Spleen (tissue), 11 donors: ENCODE measurements around the gene TMCO4. TPM values are rescaled to one million over a fixed set of nuclear protein-coding genes. Genes with fewer than 3 reads are reported as not detected.

Experiments
- DNase-seq: peaks from one replicate; pipeline ENCODE4 v3.0.0-alpha.2; 2020
- H3K27ac ChIP-seq, 8 donors: fragments of 200-600 bp; sonication (generic) in 7 of 8; 1 replicate in 4 of 8; 2 replicates in 4 of 8; pipeline versions ENCODE4 v1.5.0 to v1.8.0; 2016 to 2021; ENCODE audit warnings: inconsistent platforms in 4 of 8, mild to moderate bottlenecking in 4 of 8, moderate library complexity in 1 of 8
- H3K27me3 ChIP-seq, 7 donors: fragments of 200-600 bp; sonication (generic) in 6 of 7; replicated peaks in 1 of 7; 1 replicate in 4 of 7; 2 replicates in 3 of 7; pipeline versions ENCODE4 v1.5.0 to v1.8.0; 2016 to 2021; ENCODE audit warnings: inconsistent platforms in 3 of 7, mild to moderate bottlenecking in 1 of 7
- H3K36me3 ChIP-seq, 6 donors: fragments of 200-600 bp; sonication (generic) in 5 of 6; 1 replicate in 4 of 6; 2 replicates in 2 of 6; pipeline versions ENCODE4 v1.5.0 to v1.8.0; 2016 to 2021; ENCODE audit warnings: inconsistent platforms in 2 of 6
- H3K4me1 ChIP-seq, 6 donors: fragments of 200-600 bp; sonication (generic) in 5 of 6; 1 replicate in 3 of 6; 2 replicates in 3 of 6; pipeline versions ENCODE4 v1.5.0 to v1.8.0; 2016 to 2021; ENCODE audit warnings: inconsistent platforms in 3 of 6
- H3K4me3 ChIP-seq, 8 donors: fragments of 200-600 bp; sonication (generic) in 7 of 8; 1 replicate in 4 of 8; 2 replicates in 4 of 8; pipeline versions ENCODE4 v1.5.0 to v1.8.0; 2016 to 2021; ENCODE audit warnings: inconsistent platforms in 4 of 8, mild to moderate bottlenecking in 4 of 8, moderate library complexity in 2 of 8
- H3K9me3 ChIP-seq, 8 donors: fragments of 200-600 bp; sonication (generic) in 7 of 8; 1 replicate in 4 of 8; 2 replicates in 4 of 8; pipeline versions ENCODE4 v1.5.0 to v1.8.0; 2016 to 2021; ENCODE audit warnings: inconsistent platforms in 4 of 8
- POLR2A ChIP-seq, 3 donors: fragments of 450-650 bp; IDR thresholded peaks; one replicate each; pipeline ENCODE4 v1.5.1; 2017; ENCODE audit warnings: antibody characterized with exemption in 3 of 3, mild to moderate bottlenecking in 1 of 3
- POLR2AphosphoS5 ChIP-seq, 3 donors: sonication (generic); formaldehyde crosslinking; IDR thresholded peaks; one replicate each; pipeline ENCODE4 v1.5.1; 2017; ENCODE audit warnings: antibody characterized with exemption in 3 of 3
- WGBS, 5 donors: extraction: QIAGEN DNeasy Blood & Tissue Kit in 3 of 5; methylation state at CpG; one replicate each; pipeline versions ENCODE4 v1.1.5 to v1.1.7; 2013 to 2018; 5-methylcytosine and 5-hydroxymethylcytosine counted together
- intact Hi-C: fragments of 100-400 bp; cut with DNase I; formaldehyde crosslinking; loops from one replicate; pipeline ENCODE4 v1.15.0; 2023; ENCODE audit warnings: low total_unique reads
- polyA plus RNA-seq, 3 donors: library from polyadenylated mRNA; stranded (reverse); fragments of 200-250 nt; gene quantifications; one replicate each; pipeline ENCODE4 v1.2.1, GENCODE V29; 2013
- total RNA-seq, 7 donors: library from RNA; depleted of rRNA in 3 of 7; stranded (reverse); fragments of >200 nt in 3 of 7; fragmentation: NEBNext Ultra II Directional in 4 of 7; extraction: Animal tissue kit (Norgen Biotek cat#: 25700) in 4 of 7; gene quantifications; one replicate each; pipeline versions ENCODE4 v1.1.0 to v1.2.1, GENCODE V29; 2016 to 2021
- TF ChIP-seq, protein P1 (sequence below), 11 experiments: fragments of 200-600 bp in 7 of 11; fragments of 450-650 bp in 4 of 11; sonication (generic) in 4 of 11; IDR thresholded peaks in 8 of 11; conservative IDR thresholded peaks in 3 of 11; 1 replicate in 7 of 11; 2 replicates in 4 of 11; pipeline versions ENCODE4 v1.4.0 to v1.8.0; 2016 to 2021; ENCODE audit warnings: antibody characterized with exemption in 11 of 11, inconsistent platforms in 4 of 11, mild to moderate bottlenecking in 1 of 11
- donor health status: healthy with polysubstance abuse.
- donor health status: DM: no; HTN: no; CAD: no; lungs with moderate emphysema.
- donor health status: DM: no; HTN: no; CAD: no.
- donor health status: Bipolar disorder and iron deficiency.
- donor health status: healthy.
- donor health status: DM: no; HTN: no; CAD: no.
- donor health status: DM: yes; HTN: yes; CAD: no.

TMCO4 gene
- total and polyA plus RNA-seq, 10 donors = 15.4 to 40.8 (median 27.2) TPM

DNA sequence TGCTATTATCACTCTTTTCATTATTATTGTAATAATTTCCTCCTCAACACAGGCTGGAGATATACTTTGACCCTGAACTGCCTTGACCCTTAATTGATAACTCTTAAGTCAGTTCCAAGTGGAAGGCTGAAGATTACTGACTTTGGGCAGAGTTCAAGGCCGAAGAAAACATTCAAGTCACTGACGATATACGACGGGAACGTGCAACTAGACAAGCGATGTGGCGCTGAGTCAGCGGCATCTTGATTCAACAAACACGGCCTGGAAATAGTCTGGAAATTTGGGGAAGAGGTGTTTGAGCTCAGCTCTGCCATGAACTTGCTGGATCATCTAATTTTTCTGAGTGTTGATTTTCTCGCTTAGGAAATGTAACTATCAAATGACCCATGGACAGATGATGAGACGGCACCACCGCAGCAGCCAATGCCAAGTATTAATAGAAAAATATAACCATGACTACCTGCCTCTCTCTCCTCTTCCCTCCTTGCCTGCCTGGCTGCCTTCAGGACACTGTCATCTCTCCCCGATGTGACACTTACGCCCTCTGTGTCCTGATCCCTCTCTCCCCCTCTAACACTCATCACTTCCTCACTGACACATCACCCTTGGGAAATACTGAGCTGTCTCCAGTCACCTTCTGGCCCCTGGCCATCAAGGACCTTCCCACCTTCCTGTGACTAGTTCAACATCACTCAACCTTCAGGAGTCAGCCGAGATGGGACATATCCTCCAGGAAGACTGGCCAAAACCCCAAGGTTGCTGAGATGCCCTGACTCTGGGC, 49.4 kb downstream of the TMCO4 start:
- no peak overlapping the region for H3K27ac ChIP-seq
- no peaks in the 10 kb centered on the region for H3K4me1 ChIP-seq
- H3K4me3 ChIP-seq = no peak overlapping the region
- no peak for DNase-seq
- 89 to 91% (median 89%) methylated on average over 15 of the region's 15 CpGs for WGBS, 5 donors
- intact Hi-C loops = no loop called here
- no peaks in the 10 kb centered on the region for H3K27me3 ChIP-seq
- TF ChIP-seq, protein P1, sequence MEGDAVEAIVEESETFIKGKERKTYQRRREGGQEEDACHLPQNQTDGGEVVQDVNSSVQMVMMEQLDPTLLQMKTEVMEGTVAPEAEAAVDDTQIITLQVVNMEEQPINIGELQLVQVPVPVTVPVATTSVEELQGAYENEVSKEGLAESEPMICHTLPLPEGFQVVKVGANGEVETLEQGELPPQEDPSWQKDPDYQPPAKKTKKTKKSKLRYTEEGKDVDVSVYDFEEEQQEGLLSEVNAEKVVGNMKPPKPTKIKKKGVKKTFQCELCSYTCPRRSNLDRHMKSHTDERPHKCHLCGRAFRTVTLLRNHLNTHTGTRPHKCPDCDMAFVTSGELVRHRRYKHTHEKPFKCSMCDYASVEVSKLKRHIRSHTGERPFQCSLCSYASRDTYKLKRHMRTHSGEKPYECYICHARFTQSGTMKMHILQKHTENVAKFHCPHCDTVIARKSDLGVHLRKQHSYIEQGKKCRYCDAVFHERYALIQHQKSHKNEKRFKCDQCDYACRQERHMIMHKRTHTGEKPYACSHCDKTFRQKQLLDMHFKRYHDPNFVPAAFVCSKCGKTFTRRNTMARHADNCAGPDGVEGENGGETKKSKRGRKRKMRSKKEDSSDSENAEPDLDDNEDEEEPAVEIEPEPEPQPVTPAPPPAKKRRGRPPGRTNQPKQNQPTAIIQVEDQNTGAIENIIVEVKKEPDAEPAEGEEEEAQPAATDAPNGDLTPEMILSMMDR (IDR thresholded peaks at IDR 0.05 in 8 of 11, conservative IDR thresholded peaks at IDR 0.05 in 3 of 11) = no peak
- peaks cover 4 to 100% (median 67%) of the 10 kb centered on the region in 6 donors for H3K36me3 ChIP-seq
- no peaks in the 10 kb centered on the region for H3K9me3 ChIP-seq

DNA sequence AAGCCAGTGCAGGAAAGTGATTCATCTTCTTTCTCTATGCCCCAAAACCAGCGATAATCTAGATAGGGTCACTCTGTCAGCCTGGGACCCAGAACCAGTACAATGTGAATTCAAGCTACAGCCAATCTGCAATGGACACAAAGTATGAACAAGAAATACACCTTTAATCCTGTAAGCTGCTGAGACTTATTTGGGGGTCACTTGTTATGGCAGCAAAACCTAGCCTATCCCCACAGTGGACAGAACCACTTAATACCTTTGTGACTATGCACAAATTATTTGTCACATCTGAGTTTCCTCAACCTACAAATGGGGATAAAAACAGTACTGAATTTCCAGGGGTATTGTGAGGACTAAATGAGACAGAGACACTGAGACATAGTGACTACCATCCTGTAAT, 50.0 kb downstream of the TMCO4 start:
- Histone ChIP-seq H3K4me1 (no peaks in the 10 kb centered on the region), H3K9me3 (no peaks in the 10 kb centered on the region), H3K27me3 (no peaks in the 10 kb centered on the region), H3K4me3 (no peak overlapping the region), H3K27ac (no peak overlapping the region), H3K36me3 (peaks cover 4 to 100% (median 68%) of the 10 kb centered on the region in 6 donors)
- no peak for TF ChIP-seq POLR2A (IDR thresholded peaks at IDR 0.05)
- TF ChIP-seq, protein P1 (IDR thresholded peaks at IDR 0.05 in 8 of 11, conservative IDR thresholded peaks at IDR 0.05 in 3 of 11) = no peak
- intact Hi-C loops = no loop called here
- 88 to 100% (median 97%) methylated on average over 1 of the region's 1 CpG for WGBS, 5 donors
- no peak for DNase-seq

DNA sequence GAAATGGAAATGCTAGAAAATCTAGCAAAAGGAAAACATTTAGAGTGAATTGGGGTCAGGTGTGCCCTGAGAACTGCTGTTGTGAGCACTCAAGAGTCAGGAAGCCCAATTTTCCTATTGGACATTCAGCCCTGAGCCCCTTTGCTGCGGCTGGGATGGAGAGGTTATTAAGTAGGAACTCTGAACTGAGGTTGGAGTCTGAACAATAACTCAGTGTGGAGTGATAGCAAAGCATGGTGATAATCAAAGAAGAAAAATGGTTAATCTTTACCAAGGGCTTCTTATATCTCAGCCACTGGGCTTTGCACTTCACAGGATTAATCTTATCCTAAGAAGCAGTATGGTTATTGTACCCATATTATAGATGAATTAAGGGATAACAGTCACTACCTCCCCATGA, 52.0 kb downstream of the TMCO4 start:
- 83 to 100% (median 91%) methylated on average over 1 of the region's 1 CpG for WGBS, 5 donors
- H3K27me3 ChIP-seq = no peaks in the 10 kb centered on the region
- peaks cover 0 to 100% (median 62%) of the 10 kb centered on the region in 6 donors for H3K36me3 ChIP-seq
- DNase-seq = no peak
- no peak overlapping the region for H3K4me3 ChIP-seq
- no peaks in the 10 kb centered on the region for H3K9me3 ChIP-seq
- TF ChIP-seq, protein P1 (IDR thresholded peaks at IDR 0.05 in 8 of 11, conservative IDR thresholded peaks at IDR 0.05 in 3 of 11) = no peak
- TF ChIP-seq POLR2A (IDR thresholded peaks at IDR 0.05) (no peak), POLR2AphosphoS5 (IDR thresholded peaks at IDR 0.05) (no peak)
- no peak overlapping the region for H3K27ac ChIP-seq
- no peaks in the 10 kb centered on the region for H3K4me1 ChIP-seq
- intact Hi-C loops = no loop called here

DNA sequence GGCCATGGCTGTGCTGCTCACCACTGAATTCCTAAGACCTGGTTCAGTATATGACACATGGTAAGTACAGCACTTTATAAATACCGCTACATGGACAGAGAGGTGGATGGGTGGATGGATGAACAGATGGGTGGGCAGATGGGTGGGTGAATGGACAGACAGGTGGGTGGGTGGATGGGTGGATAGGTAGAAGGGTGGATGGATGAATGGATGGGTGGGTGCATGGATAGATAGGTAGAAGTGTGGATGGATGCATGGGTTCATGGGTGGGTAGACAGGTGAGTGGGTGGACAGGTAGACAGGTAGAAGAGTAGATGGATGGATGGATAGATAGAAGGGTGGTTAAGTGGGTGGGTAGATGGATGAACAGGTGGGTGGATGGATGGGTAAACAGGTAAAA, 54.8 kb downstream of the TMCO4 start:
- Histone ChIP-seq H3K9me3 (no peaks in the 10 kb centered on the region), H3K4me3 (no peak overlapping the region), H3K27ac (no peak overlapping the region), H3K27me3 (no peaks in the 10 kb centered on the region), H3K4me1 (no peaks in the 10 kb centered on the region), H3K36me3 (peaks cover 0 to 100% (median 64%) of the 10 kb centered on the region in 6 donors)
- intact Hi-C loops = no loop called here
- 99 to 100% (median 100%) methylated on average over 1 of the region's 1 CpG for WGBS, 5 donors
- TF ChIP-seq POLR2A (IDR thresholded peaks at IDR 0.05) (no peak), POLR2AphosphoS5 (IDR thresholded peaks at IDR 0.05) (no peak)
- TF ChIP-seq, protein P1 (IDR thresholded peaks at IDR 0.05 in 8 of 11, conservative IDR thresholded peaks at IDR 0.05 in 3 of 11) = no peak
- no peak for DNase-seq
